Transverse colon (tissue), 3 donors: Measurements from ENCODE around the gene MIER2.

Experiments used
- CTCF ChIP-seq, 5 experiments: fragments of 200-600 bp in 3 of 5; fragments of 450-650 bp in 2 of 5; sonication (generic) in 3 of 5; IDR thresholded peaks; 1 replicate in 2 of 5; 2 replicates in 3 of 5; pipeline ENCODE4 v1.5.1; 2016 to 2017; ENCODE audit warnings: antibody characterized with exemption in 5 of 5, inconsistent platforms in 3 of 5, mild to moderate bottlenecking in 2 of 5, moderate library complexity in 1 of 5
- EP300 ChIP-seq: sonication (generic); formaldehyde crosslinking; IDR thresholded peaks from one replicate; pipeline ENCODE4 v1.6.1; 2017; ENCODE audit warnings: antibody characterized with exemption, low read depth
- POLR2A ChIP-seq: fragments of 450-650 bp; IDR thresholded peaks from one replicate; pipeline ENCODE4 v1.6.1; 2016; ENCODE audit warnings: antibody characterized with exemption, mild to moderate bottlenecking, moderate library complexity

GRCh38 chr19:370641-371330, 26.2 kb upstream of the MIER2 start:
- TF ChIP-seq CTCF (IDR thresholded peaks at IDR 0.05): no peak
- no peak for TF ChIP-seq POLR2A
- no peak for TF ChIP-seq EP300
